GM18511 (cell line): ENCODE data around the gene MAGEA2.
"Not testable (repeated sequence)": the region's sequence is repeated elsewhere in the genome, so short reads cannot be mapped to it uniquely, and the experiment has no call there.

ENCODE experiments used
- ATAC-seq: cut with Tn5 transposase; IDR thresholded peaks from one replicate; pipeline ENCODE4 v1.9.1; 2021; ENCODE audit warnings: mild to moderate bottlenecking, moderate library complexity; ENCODE audit not compliant: unreplicated experiment

The MAGEA2 gene, protein sequence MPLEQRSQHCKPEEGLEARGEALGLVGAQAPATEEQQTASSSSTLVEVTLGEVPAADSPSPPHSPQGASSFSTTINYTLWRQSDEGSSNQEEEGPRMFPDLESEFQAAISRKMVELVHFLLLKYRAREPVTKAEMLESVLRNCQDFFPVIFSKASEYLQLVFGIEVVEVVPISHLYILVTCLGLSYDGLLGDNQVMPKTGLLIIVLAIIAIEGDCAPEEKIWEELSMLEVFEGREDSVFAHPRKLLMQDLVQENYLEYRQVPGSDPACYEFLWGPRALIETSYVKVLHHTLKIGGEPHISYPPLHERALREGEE

DNA sequence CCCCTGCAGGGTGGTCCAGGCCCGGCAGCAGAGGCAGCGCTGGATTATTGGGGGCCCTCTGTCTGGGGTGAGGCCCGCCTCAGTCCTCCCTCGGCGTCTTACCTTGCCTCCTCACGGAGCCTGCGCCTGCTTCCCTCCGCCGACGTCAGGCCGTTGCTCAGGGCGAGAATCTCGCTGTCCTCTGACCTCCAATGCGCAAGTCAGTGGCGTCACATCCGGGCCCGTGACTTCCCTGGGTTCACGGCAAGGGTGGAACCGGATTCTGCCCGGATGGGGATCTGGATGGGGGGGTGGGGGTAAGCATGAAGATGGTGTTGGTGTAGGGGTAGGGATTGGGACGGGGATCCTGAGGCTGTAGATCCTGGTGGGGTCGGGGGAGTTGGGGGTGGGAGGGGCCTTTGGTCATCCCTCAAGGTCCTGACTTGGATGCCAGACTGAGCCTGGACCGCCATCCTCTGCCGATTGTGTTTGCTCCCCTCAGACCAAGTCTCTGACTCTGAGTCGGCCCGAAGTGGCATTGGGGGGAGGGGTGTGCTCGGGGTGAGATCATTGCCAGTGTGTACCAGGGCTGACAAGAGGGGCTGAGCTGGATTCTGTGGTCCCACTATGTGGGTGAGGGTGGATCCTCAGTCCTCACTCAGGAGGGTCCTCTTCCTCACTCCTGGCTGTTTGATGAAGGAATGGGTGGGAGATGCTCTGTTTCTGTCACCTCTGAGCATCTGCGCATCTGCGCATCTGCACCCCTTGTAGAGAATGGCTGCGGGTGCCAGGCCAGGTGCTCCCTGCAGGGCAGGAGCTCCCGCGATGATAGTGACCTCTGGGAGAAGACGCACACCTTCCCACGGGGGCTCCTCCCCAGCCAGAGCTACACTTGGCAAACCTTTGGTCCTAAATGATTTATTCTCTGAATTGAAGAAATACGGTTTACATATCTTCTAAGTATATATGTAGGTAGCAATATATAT is at the start of gene MAGEA2:
TSS of gene MAGEA2 (minus strand) at position 157 of the 965 bp plus-strand sequence. CDS start 2,479 bp downstream, outside the sequence.
- not testable (repeated sequence) for ATAC-seq

DNA sequence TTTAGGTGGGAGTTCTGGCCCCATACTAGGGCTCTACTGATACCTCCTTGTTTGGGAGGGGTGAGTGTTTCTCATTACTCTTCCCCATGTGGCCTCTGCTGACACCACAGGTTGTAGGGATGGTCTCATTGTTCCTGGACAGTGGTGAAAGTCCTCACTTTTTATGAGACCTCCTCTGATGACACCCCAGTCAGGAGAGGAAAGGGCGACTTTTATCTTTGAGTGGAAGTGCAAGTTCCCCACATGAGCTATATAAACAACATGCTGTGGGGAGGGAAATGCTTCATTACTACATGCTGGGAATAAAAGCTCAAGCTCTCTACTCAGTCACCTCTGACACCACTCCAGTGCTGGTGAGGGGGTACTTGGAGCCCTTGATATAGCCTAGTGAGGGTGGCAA is 45.3 kb upstream of the MAGEA2 start:
- no peak for ATAC-seq

DNA sequence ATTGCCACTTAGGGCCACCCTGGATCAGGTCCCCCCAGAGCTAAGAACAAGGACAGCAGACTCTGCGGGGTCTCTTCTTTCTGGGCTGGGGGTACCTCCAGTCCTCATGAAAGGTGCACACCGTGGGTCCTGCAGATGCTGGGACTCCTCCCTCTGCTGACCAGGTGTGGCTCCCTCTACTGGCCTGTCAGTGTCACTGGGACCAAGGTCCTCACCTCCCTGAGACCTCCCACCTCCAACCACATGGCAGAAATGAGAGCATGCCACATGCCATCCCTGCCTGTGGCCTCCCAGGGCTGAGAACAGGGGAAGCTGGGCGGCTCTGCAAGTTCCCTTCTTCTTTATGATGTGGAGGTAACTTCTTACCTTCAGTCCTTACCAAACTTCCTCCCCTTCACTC is 33.4 kb upstream of the MAGEA2 start:
- peak; percentile 91 for ATAC-seq

DNA sequence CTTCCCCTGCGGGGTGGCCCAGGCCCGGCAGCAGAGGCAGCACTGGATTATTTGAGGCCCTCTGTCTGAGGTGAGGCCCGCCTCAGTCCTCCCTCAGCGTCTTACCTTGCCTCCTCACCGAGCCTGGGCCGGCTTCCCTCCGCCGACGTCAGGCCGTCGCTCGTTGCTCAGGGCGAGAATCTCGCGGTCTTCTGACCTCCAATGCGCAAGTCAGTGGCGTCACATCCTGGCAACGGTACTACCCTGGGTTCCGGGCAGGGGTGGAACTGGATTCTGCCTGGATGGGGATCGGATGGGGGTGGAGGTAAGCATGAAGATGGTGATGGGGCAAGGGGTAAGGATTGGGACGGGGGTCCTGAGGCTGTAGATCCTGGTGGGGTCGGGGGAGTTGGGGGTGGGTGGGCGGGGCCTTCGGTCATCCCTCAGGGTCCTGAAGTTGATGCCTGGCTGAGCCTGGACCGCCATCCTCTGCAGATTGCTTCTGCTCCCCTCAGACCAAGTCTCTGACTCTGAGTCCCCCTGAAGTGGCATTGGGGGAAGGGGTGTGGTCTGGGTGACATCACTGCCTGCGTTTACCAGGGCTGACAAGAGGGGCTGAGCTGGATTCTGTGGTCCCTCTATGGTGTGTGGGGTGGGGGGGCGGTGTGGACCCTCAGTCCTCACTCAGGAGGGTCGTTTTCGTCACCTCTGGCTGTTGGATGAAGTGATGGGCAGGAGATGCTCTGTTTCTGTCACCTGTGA is 16.1 kb upstream of the MAGEA2 start, which contains the start of gene MAGEA6:
TSS of gene MAGEA6 (minus strand) at position 141 of the 741 bp plus-strand sequence. CDS start 2,039 bp downstream, outside the sequence.
- not testable (repeated sequence) for ATAC-seq

DNA sequence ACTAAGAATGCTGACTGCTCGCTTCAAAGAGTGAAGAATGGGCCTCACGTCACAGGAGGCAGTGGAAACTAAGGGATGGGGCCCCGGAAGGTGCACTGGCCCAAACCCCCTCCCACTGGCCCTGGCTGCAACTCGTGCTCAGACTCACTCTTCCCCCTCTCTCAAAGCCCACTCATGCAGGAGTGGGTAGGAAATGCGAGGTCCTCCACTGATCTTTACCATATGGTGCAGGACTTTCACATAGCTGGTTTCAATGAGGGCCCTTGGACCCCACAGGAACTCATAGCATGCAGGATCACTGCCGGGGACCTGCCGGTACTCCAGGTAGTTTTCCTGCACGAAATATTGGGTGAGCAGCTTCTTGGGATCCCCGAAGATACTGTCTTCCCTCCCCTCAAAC is 12.9 kb upstream of the MAGEA2 start:
- ATAC-seq = not testable (repeated sequence)

DNA sequence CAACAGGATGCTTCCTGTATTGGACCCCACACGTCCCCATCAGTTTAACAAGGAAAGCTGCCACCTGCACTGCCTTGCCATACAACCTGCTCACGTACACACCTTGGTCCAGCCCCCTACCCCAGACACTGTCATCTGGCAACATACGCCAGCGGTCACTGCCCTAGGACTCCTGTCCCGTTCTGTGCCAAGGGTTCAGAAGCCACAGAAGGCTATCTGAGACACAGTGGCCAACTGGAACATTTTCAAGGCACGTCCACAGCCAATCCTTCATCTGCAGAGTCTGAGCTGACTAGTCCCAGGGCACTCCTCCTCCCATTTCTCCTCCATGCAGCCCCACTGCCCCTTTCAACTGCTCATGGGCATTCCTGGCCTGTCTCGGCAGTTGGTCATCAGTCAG is 7.9 kb upstream of the MAGEA2 start:
- ATAC-seq = not testable (repeated sequence)

DNA sequence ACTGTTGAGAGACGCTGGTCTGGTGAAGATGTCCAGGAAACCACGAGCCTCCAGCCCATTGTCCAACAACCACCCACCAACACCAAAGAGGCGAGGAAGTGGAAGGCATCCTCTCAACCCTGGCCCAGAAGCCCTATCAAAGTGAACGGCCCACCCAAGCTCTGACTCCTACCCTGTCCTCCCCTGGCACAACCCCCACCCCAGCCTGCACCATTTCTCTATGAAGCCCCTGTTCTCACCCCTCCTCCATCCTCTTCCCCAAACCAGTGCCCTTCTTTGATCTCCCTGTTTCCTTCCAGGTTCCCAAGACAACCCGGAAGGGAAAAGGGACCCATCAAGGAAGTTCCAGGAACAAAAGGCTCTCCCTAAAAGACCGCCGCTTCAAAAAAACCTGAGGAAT is 5.9 kb upstream of the MAGEA2 start:
- not testable (repeated sequence) for ATAC-seq

DNA sequence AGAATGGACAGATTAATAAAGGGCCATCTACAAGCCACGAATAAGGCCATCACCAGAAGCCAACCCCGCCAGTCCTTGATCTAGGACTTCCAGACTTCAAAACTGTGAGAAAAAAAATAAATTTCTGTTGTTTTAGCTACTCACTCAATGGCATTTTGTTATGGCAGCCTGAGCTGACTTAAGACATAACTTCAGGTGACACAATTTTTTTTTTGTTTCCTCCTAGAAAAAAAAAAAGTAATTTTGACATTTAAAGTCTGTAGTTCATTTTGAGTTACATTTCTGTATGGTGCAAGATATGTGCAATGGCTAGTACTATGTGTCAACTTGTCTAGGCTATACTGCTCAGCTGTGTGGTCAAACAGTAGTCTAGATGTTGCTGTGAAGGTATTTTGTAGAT is 5.3 kb upstream of the MAGEA2 start, which contains the start of gene CSAG3:
TSS of gene CSAG3 (plus strand) at position 301 of the 400 bp plus-strand sequence.
- ATAC-seq = not testable (repeated sequence)

DNA sequence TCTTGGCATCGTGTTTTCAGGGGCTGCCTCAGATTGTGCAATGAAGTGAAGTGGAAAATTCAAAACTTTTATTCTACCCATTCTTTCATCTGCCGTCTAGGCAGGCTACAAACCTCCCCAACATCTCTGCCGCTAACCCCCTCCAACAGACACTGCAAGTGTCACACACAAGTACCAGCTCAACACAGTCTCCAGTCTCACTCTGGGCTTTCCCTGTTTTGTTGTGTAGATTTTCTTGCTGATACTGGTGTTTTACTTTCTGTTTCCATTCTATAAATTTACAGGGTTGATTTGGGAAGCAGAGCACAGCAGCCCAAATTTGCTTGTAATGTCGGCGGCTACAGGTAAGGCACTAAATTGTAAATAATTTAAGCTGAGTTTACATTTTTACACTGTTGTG is 1.2 kb upstream of the MAGEA2 start:
- not testable (repeated sequence) for ATAC-seq

DNA sequence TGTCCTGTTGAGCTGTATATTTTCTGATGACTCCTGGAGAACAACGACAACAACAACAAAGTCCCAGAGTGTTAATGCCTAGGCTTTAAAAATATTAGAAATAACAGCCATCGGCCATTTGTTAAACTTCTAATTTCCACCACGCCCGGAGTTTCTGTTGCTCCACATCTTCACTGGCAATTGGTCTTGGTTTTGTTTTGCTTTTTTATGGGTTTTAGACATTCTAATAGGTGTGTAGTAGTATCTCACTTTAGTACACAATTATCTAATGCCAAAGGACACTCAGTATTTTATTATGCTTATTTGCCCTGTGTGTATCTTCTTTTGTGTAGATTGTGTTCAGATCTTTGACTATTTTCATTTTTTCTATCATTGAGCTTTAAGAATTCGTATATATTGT is 15.1 kb downstream of the MAGEA2 start:
- no peak for ATAC-seq

DNA sequence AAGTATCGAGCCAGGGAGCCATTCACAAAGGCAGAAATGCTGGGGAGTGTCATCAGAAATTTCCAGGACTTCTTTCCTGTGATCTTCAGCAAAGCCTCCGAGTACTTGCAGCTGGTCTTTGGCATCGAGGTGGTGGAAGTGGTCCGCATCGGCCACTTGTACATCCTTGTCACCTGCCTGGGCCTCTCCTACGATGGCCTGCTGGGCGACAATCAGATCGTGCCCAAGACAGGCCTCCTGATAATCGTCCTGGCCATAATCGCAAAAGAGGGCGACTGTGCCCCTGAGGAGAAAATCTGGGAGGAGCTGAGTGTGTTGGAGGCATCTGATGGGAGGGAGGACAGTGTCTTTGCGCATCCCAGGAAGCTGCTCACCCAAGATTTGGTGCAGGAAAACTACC is 17.1 kb downstream of the MAGEA2 start:
- not testable (repeated sequence) for ATAC-seq

DNA sequence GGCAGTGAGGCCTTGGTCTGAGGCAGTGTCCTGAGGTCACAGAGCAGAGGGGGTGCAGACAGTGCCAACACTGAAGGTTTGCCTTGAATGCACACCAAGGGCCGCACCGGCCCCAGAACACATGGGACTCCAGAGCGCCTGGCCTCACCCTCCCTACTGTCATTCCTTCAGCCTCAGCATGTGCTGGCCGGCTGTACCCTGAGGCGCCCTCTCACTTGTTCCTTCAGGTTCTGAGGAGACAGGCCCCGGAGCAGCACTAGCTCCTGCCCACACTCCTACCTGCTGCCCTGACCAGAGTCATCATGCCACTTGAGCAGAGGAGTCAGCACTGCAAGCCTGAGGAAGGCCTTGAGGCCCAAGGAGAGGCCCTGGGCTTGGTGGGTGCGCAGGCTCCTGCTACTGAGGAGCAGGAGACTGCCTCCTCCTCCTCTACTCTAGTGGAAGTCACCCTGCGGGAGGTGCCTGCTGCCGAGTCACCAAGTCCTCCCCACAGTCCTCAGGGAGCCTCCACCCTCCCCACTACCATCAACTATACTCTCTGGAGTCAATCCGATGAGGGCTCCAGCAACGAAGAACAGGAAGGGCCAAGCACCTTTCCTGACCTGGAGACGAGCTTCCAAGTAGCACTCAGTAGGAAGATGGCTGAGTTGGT is 17.7 kb downstream of the MAGEA2 start:
- no peak for ATAC-seq

DNA sequence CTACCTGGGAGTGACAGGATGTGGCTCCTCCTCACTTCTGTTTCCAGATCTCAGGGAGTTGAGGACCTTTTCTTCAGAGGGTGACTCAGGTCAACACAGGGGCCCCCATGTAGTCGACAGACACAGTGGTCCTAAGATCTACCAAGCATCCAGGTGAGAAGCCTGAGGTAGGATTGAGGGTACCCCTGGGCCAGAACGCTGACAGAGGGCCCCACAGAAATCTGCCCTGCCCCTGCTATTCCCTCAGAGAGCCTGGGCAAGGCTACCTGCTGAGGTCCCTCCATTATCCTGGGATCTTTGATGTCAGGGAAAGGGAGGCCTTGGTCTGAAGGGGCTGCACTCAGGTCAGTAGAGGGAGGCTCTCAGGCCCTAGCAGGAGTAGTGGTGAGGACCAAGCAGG is 18.5 kb downstream of the MAGEA2 start:
- ATAC-seq = no peak

DNA sequence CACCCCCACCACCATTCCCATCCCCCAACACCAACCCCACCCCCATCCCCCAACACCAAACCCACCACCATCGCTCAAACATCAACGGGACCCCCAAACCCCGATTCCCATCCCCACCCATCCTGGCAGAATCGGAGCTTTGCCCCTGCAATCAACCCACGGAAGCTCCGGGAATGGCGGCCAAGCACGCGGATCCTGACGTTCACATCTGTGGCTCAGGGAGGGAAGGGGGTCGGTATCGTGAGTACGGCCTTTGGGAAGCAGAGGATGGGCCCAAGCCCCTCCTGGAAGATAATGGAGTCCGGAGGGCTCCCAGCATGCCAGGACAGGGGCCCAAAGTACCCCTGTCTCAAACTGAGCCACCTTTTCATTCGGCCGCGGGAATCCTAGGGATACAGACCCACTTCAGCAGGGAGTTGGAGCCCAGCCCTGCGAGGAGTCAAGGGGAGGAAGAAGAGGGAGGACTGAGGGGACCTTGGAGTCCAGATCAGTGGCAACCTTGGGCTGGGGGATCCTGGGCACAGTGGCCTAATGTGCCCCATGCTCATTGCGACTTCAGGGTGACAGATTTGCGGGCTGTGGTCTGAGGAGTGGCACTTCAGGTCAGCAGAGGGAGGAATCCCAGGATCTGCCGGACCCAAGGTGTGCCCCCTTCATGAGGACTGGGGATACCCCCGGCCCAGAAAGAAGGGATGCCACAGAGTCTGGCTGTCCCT is 19.3 kb downstream of the MAGEA2 start:
- ATAC-seq = not testable (repeated sequence)

DNA sequence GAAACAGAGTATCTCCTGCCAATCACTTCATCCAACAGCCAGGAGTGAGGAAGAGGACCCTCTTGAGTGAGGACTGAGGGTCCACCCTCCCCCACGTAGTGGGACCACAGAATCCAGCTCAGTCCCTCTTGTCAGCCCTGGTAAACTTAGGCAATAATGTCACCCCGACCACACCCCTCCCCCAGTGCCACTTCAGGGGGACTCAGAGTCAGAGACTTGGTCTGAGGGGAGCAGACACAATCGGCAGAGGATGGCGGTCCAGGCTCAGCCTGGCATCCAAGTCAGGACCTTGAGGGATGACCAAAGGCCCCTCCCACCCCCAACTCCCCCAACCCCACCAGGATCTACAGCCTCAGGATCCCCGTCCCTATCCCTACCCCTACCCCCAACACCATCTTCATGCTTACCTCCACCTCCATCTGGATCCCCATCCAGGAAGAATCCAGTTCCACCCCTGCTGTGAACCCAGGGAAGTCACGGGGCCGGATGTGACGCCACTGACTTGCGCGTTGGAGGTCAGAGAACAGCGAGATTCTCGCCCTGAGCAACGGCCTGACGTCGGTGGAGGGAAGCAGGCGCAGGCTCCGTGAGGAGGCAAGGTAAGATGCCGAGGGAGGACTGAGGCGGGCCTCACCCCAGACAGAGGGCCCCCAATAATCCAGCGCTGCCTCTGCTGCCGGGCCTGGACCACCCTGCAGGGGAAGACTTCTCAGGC is 20.2 kb downstream of the MAGEA2 start, which contains the start of the genes CSAG1 and MAGEA12:
TSS of gene CSAG1 (minus strand) at position 461 of the 715 bp plus-strand sequence. CDS start 1,261 bp downstream, outside the sequence.
TSS of gene MAGEA12 (plus strand) at position 497 of the 715 bp plus-strand sequence. CDS start 2,405 bp downstream, outside the sequence.
- no peak for ATAC-seq

DNA sequence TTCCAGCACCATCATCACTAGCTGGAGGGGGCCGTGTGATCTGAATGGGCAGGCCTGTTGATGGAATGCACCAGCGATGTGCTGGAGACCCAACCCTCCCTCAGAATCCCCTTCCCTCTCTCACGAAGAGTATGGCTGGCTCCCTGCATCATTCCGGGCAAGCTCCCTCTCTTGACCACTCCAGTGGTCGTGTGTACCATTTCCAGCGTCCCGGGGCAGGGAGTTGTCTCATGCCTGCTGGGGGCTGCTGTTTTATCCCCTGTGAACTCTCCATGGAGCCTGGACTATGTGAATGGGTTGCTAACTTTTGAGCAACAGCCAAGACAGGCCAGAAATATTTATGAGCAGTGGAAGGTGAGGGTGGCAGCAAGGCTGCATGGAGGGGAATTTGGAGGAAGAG is 28.2 kb downstream of the MAGEA2 start:
- no peak for ATAC-seq

DNA sequence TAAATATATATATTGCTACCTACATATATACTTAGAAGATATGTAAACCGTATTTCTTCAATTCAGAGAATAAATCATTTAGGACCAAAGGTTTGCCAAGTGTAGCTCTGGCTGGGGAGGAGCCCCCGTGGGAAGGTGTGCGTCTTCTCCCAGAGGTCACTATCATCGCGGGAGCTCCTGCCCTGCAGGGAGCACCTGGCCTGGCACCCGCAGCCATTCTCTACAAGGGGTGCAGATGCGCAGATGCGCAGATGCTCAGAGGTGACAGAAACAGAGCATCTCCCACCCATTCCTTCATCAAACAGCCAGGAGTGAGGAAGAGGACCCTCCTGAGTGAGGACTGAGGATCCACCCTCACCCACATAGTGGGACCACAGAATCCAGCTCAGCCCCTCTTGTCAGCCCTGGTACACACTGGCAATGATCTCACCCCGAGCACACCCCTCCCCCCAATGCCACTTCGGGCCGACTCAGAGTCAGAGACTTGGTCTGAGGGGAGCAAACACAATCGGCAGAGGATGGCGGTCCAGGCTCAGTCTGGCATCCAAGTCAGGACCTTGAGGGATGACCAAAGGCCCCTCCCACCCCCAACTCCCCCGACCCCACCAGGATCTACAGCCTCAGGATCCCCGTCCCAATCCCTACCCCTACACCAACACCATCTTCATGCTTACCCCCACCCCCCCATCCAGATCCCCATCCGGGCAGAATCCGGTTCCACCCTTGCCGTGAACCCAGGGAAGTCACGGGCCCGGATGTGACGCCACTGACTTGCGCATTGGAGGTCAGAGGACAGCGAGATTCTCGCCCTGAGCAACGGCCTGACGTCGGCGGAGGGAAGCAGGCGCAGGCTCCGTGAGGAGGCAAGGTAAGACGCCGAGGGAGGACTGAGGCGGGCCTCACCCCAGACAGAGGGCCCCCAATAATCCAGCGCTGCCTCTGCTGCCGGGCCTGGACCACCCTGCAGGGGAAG is 39.5 kb downstream of the MAGEA2 start, which contains the start of gene MAGEA2B:
TSS of gene MAGEA2B (plus strand) at position 814 of the 973 bp plus-strand sequence. CDS start 2,479 bp downstream, outside the sequence.
- ATAC-seq = not testable (repeated sequence)
